Smooth muscle cell (in vitro differentiated cells): ENCODE results near the gene STAP2. TPM values are rescaled to one million over a fixed set of nuclear protein-coding genes. Genes with fewer than 3 reads are reported as not detected.
A peak's percentile ranks its signal among the peaks of the same experiment; 100 is the strongest.

ENCODE experiments used
- DNase-seq: peaks from one replicate; lab custom pipeline; 2025; ENCODE audit not compliant: unreplicated experiment; lab: John Stamatoyannopoulos, UW
- H2AFZ ChIP-seq: fragments of 200-600 bp; sonication (generic); 2 replicates; pipeline ENCODE4 v1.6.0; 2016; ENCODE audit warnings: antibody characterized with exemption, low read depth, mild to moderate bottlenecking
- H3F3A ChIP-seq: fragments of 200-600 bp; sonication (generic); 2 replicates; pipeline ENCODE4 v1.6.0; 2017; ENCODE audit warnings: antibody characterized with exemption, low read depth
- H3K27ac ChIP-seq: fragments of 200-600 bp; sonication (generic); 2 replicates; pipeline ENCODE4 v1.5.1; 2016; ENCODE audit warnings: low read depth, mild to moderate bottlenecking
- H3K27me3 ChIP-seq: fragments of 200-600 bp; sonication (generic); 2 replicates; pipeline ENCODE4 v1.6.1; 2016; ENCODE audit warnings: low read depth, mild to moderate bottlenecking
- H3K36me3 ChIP-seq: fragments of 200-600 bp; sonication (generic); 2 replicates; pipeline ENCODE4 v1.5.1; 2016; ENCODE audit warnings: low read depth
- H3K4me1 ChIP-seq: fragments of 200-600 bp; sonication (generic); 2 replicates; pipeline ENCODE4 v1.5.1; 2016; ENCODE audit warnings: low read depth
- H3K4me2 ChIP-seq: fragments of 200-600 bp; sonication (generic); 2 replicates; pipeline ENCODE4 v1.6.0; 2016; ENCODE audit warnings: mild to moderate bottlenecking
- H3K4me3 ChIP-seq: fragments of 200-600 bp; sonication (generic); 2 replicates; pipeline ENCODE4 v1.5.1; 2016; ENCODE audit warnings: mild to moderate bottlenecking
- H3K79me2 ChIP-seq: fragments of 200-600 bp; sonication (generic); 2 replicates; pipeline ENCODE4 v1.6.0; 2016; ENCODE audit warnings: low read depth, mild to moderate bottlenecking
- H3K9ac ChIP-seq: fragments of 200-600 bp; sonication (generic); 2 replicates; pipeline ENCODE4 v1.6.0; 2016; ENCODE audit warnings: low read depth
- H3K9me3 ChIP-seq: fragments of 200-600 bp; sonication (generic); replicated peaks from 2 replicates; pipeline ENCODE4 v1.5.1; 2016; ENCODE audit warnings: low read depth
- H4K20me1 ChIP-seq: fragments of 200-600 bp; sonication (generic); 2 replicates; pipeline ENCODE4 v1.6.0; 2016; ENCODE audit warnings: low read depth
- CTCF ChIP-seq: fragments of 200-600 bp; sonication (generic); IDR thresholded peaks from 2 replicates; pipeline ENCODE4 v1.5.1; 2017; ENCODE audit warnings: borderline replicate concordance, mild to moderate bottlenecking, antibody characterized with exemption; ENCODE audit not compliant: insufficient read depth, poor library complexity, severe bottlenecking
- WGBS: methylation state at CpG from one replicate; pipeline ENCODE4 v1.1.7; 2016; ENCODE audit warnings: low lambda C conversion rate; 5-methylcytosine and 5-hydroxymethylcytosine counted together
- polyA plus RNA-seq: library from polyadenylated mRNA; unstranded; fragments of >200 nt; fragmentation: Nextera tagmentation; extraction: Ambion mirVana; gene quantifications from 2 replicates; pipeline ENCODE4 v1.2.1, GENCODE V29; 2016
- total RNA-seq: library from RNA; depleted of rRNA; stranded (reverse); fragments of >200 nt; gene quantifications from 2 replicates; pipeline ENCODE4 v1.2.3, GENCODE V29; 2014

STAP2 gene
- total and polyA plus RNA-seq, 2 experiments from 2014 or later, result 8.3 to 10.7 TPM

- H2AFZ ChIP-seq, result peak overlapping the region; percentile 66
- H3K9me3 ChIP-seq, result no peaks in the 10 kb centered on the region
- no peak overlapping the region for H3K9ac ChIP-seq
- no peaks in the 10 kb centered on the region for H3K36me3 ChIP-seq
- peaks cover 9% of the 10 kb centered on the region for H3K4me1 ChIP-seq
- no peaks in the 10 kb centered on the region for H4K20me1 ChIP-seq
- 9% methylated on average over 11 of the region's 13 CpGs for WGBS
- no peaks in the 10 kb centered on the region for H3F3A ChIP-seq
- no peak overlapping the region for H3K27ac ChIP-seq
- peak overlapping the region; percentile 83 for H3K4me2 ChIP-seq
- no peaks in the 10 kb centered on the region for H3K79me2 ChIP-seq
- H3K27me3 ChIP-seq, result no peaks in the 10 kb centered on the region
- peak overlapping the region; percentile 49 for H3K4me3 ChIP-seq
- no peak for DNase-seq
- no peak for TF ChIP-seq CTCF
Measured at GRCh38 chr19:4327877-4328242, 10.8 kb downstream of the STAP2 start.

GRCh38 chr19:4327252-4327876 is 11.3 kb downstream of the STAP2 start:
- Histone ChIP-seq H3K79me2 (no peaks in the 10 kb centered on the region), H3K27me3 (no peaks in the 10 kb centered on the region), H3F3A (no peaks in the 10 kb centered on the region), H3K4me1 (peaks cover 9% of the 10 kb centered on the region), H3K9ac (no peak overlapping the region), H2AFZ (no peak overlapping the region), H3K27ac (no peak overlapping the region), H3K9me3 (no peaks in the 10 kb centered on the region), H4K20me1 (no peaks in the 10 kb centered on the region), H3K4me2 (peak overlapping the region; percentile 83), H3K36me3 (no peaks in the 10 kb centered on the region), H3K4me3 (peak overlapping the region; percentile 49)
- no peak for TF ChIP-seq CTCF
- peak; percentile 60 for DNase-seq
- WGBS, result 23% methylated on average over 24 of the region's 30 CpGs

GRCh38 chr19:4326837-4327251 is 11.8 kb downstream of the STAP2 start:
- H3K9ac ChIP-seq, result no peak overlapping the region
- no peak for TF ChIP-seq CTCF
- no peak for DNase-seq
- H3K4me1 ChIP-seq, result peaks cover 9% of the 10 kb centered on the region
- H3K4me3 ChIP-seq, result peak overlapping the region; percentile 17
- WGBS, result 25% methylated on average over 31 of the region's 33 CpGs
- H2AFZ ChIP-seq, result no peak overlapping the region
- no peaks in the 10 kb centered on the region for H3K9me3 ChIP-seq
- H3K79me2 ChIP-seq, result no peaks in the 10 kb centered on the region
- H3K27ac ChIP-seq, result no peak overlapping the region
- no peaks in the 10 kb centered on the region for H3K27me3 ChIP-seq
- H3K4me2 ChIP-seq, result peak overlapping the region; percentile 83
- no peaks in the 10 kb centered on the region for H3F3A ChIP-seq
- no peaks in the 10 kb centered on the region for H4K20me1 ChIP-seq
- H3K36me3 ChIP-seq, result no peaks in the 10 kb centered on the region

- Histone ChIP-seq H3F3A (no peaks in the 10 kb centered on the region), H2AFZ (no peak overlapping the region), H3K36me3 (no peaks in the 10 kb centered on the region), H3K4me1 (peaks cover 9% of the 10 kb centered on the region), H3K9me3 (no peaks in the 10 kb centered on the region), H4K20me1 (no peaks in the 10 kb centered on the region), H3K27ac (no peak overlapping the region), H3K4me3 (no peak overlapping the region), H3K4me2 (peak overlapping the region; percentile 83), H3K79me2 (no peaks in the 10 kb centered on the region), H3K9ac (no peak overlapping the region), H3K27me3 (no peaks in the 10 kb centered on the region)
- no peak for DNase-seq
- TF ChIP-seq CTCF, result no peak
- WGBS, result 67% methylated on average over 13 of the region's 13 CpGs
Measured at GRCh38 chr19:4326215-4326836, 12.3 kb downstream of the STAP2 start.
